Neural cell (in vitro differentiated cells): ENCODE data around the gene RRAGD. TPM values are rescaled to one million over a fixed set of nuclear protein-coding genes. Genes with fewer than 3 reads are reported as not detected.

Experiments used
- H2AFZ ChIP-seq: fragments of 200-600, 300-800 bp; sonication (generic), shearing (Covaris generic); 2 replicates; pipeline ENCODE4 v1.6.0; 2014; ENCODE audit warnings: low read depth, mild to moderate bottlenecking, antibody characterized with exemption, low read length, moderate library complexity
- H3F3A ChIP-seq: fragments of 200-600 bp; shearing (Covaris generic); 2 replicates; pipeline ENCODE4 v1.6.1; 2016; ENCODE audit warnings: mild to moderate bottlenecking, moderate library complexity, mixed read lengths, antibody characterized with exemption, low read length; ENCODE audit not compliant: insufficient read depth, poor library complexity, severe bottlenecking
- H3K27ac ChIP-seq: fragments of 200-600, 300-800 bp; sonication (generic), shearing (Covaris generic); 2 replicates; pipeline ENCODE4 v1.5.1; 2014; ENCODE audit warnings: mild to moderate bottlenecking, low read length, moderate library complexity
- H3K27me3 ChIP-seq: fragments of 300-800, 200-600 bp; sonication (generic), shearing (Covaris generic); 2 replicates; pipeline ENCODE4 v1.6.0; 2014; ENCODE audit warnings: mild to moderate bottlenecking, low read depth, low read length, moderate library complexity; ENCODE audit not compliant: insufficient read depth
- H3K36me3 ChIP-seq: fragments of 300-800, 200-600 bp; sonication (generic), shearing (Covaris generic); 2 replicates; pipeline ENCODE4 v1.5.1; 2014; ENCODE audit warnings: mild to moderate bottlenecking, antibody characterized with exemption, low read length, moderate library complexity; ENCODE audit not compliant: insufficient read depth
- H3K4me2 ChIP-seq: fragments of 300-800, 200-600 bp; sonication (generic), shearing (Covaris generic); 2 replicates; pipeline ENCODE4 v1.6.0; 2014; ENCODE audit warnings: mild to moderate bottlenecking, low read length
- H3K4me3 ChIP-seq: fragments of 300-800, 200-600 bp; sonication (generic), shearing (Covaris generic); 2 replicates; pipeline ENCODE4 v1.5.1; 2014; ENCODE audit warnings: mild to moderate bottlenecking, low read length, moderate library complexity
- H3K79me2 ChIP-seq: fragments of 200-600 bp; shearing (Covaris generic); replicated peaks from 2 replicates; pipeline ENCODE4 v1.6.0; 2014; ENCODE audit warnings: mild to moderate bottlenecking, low read length, moderate library complexity; ENCODE audit not compliant: insufficient read depth
- H3K9ac ChIP-seq: fragments of 300-800, 200-600 bp; sonication (generic), shearing (Covaris generic); 2 replicates; pipeline ENCODE4 v1.6.1; 2016; ENCODE audit warnings: mild to moderate bottlenecking, low read length, mixed read lengths
- H3K9me2 ChIP-seq: fragments of 200-600 bp; shearing (Covaris generic); 2 replicates; pipeline ENCODE4 v1.6.1; 2016; ENCODE audit warnings: mild to moderate bottlenecking, low read length, mixed read lengths; ENCODE audit not compliant: insufficient read depth
- H3K9me3 ChIP-seq: fragments of 200-600, 300-800 bp; sonication (generic), shearing (Covaris generic); 2 replicates; pipeline ENCODE4 v1.6.1; 2016; ENCODE audit warnings: mild to moderate bottlenecking, mixed run types, low read length, moderate library complexity, mixed read lengths
- H4K20me1 ChIP-seq: fragments of 200-600 bp; shearing (Covaris generic); 2 replicates; pipeline ENCODE4 v1.6.1; 2016; ENCODE audit warnings: mild to moderate bottlenecking, mixed run types; ENCODE audit not compliant: insufficient read depth
- CTCF ChIP-seq: fragments of 450-650 bp; IDR thresholded peaks from 2 replicates; pipeline ENCODE4 v1.5.1; 2014; ENCODE audit warnings: antibody characterized with exemption, mild to moderate bottlenecking, moderate library complexity; ENCODE audit not compliant: poor library complexity, severe bottlenecking
- EP300 ChIP-seq: fragments of 450-650 bp; conservative IDR thresholded peaks from 2 replicates; pipeline ENCODE4 v1.6.1; 2014; ENCODE audit warnings: antibody characterized with exemption, mild to moderate bottlenecking, moderate library complexity; ENCODE audit not compliant: poor library complexity, severe bottlenecking
- EZH2 ChIP-seq: fragments of 200-600, 300-800 bp; shearing (Covaris generic), sonication (generic); IDR thresholded peaks from 2 replicates; pipeline ENCODE4 v1.6.1; 2014; ENCODE audit warnings: antibody characterized with exemption, low read length, borderline replicate concordance, mild to moderate bottlenecking; ENCODE audit not compliant: insufficient read depth, poor library complexity, severe bottlenecking
- MXI1 ChIP-seq: fragments of 450-650 bp; conservative IDR thresholded peaks from 2 replicates; pipeline ENCODE4 v1.6.1; 2014; ENCODE audit warnings: antibody characterized with exemption, mild to moderate bottlenecking; ENCODE audit not compliant: poor library complexity, severe bottlenecking
- POLR2AphosphoS5 ChIP-seq: IDR thresholded peaks from 2 replicates; pipeline ENCODE4 v1.6.1; 2012
- RAD21 ChIP-seq: fragments of 450-650 bp; conservative IDR thresholded peaks from 2 replicates; pipeline ENCODE4 v1.6.1; 2014; ENCODE audit warnings: antibody characterized with exemption, mild to moderate bottlenecking, moderate library complexity
- REST ChIP-seq: IDR thresholded peaks from 2 replicates; pipeline ENCODE4 v1.6.1; 2012; ENCODE audit warnings: borderline replicate concordance
- SMC3 ChIP-seq: fragments of 450-650 bp; conservative IDR thresholded peaks from 2 replicates; pipeline ENCODE4 v1.6.1; 2014; ENCODE audit warnings: antibody characterized with exemption, mild to moderate bottlenecking, moderate library complexity; ENCODE audit not compliant: poor library complexity
- TAF1 ChIP-seq: IDR thresholded peaks from 2 replicates; pipeline ENCODE4 v1.6.1; 2012; ENCODE audit warnings: low read depth
- polyA plus RNA-seq: library from polyadenylated mRNA; depleted of rRNA; stranded (reverse); fragments of >200 nt; gene quantifications from 2 replicates; pipeline ENCODE4 v1.2.3, GENCODE V29; 2014

Gene RRAGD
- polyA plus RNA-seq, 1 donor from 2014 or later: 34.1 TPM

- Histone ChIP-seq H3K36me3 (no peaks in the 10 kb centered on the region), H3K4me3 (no peak overlapping the region), H3F3A (no peaks in the 10 kb centered on the region), H3K9me2 (no peaks in the 10 kb centered on the region), H3K4me2 (no peak overlapping the region), H3K9me3 (no peaks in the 10 kb centered on the region), H3K27me3 (no peaks in the 10 kb centered on the region), H3K79me2 (peaks cover 8% of the 10 kb centered on the region), H3K27ac (no peak overlapping the region), H3K9ac (no peak overlapping the region), H4K20me1 (no peaks in the 10 kb centered on the region), H2AFZ (no peak overlapping the region)
- TF ChIP-seq MXI1: no peak
- TF ChIP-seq SMC3: no peak
- no peak for TF ChIP-seq TAF1
- no peak for TF ChIP-seq EZH2
These were observed 2.1 kb upstream of the RRAGD start for GRCh38 chr6:89414215-89414614.

DNA sequence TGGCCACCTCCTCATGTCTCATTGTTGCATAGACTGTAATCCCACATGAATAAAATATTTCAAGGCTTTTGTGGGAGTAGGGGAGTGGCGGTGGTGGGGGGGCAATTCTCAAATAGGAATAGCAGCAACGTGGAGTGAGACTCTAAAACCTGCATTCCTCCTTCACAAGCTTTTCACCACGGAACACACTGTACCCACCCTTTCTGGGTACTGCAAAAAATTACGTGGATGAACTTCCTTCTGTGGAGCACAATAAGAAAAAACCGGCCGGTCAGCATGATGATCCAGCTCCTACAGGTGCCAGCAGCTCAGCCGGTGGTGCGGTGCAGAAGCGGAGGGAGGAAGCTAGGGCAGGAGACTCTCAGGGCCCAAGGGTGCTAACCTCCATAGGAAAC, 930 bp upstream of the RRAGD start:
- Histone ChIP-seq H3K4me2 (peak overlapping the region; percentile 82), H3F3A (no peaks in the 10 kb centered on the region)
- no peak for TF ChIP-seq SMC3
- TF ChIP-seq REST: no peak
- TF ChIP-seq POLR2AphosphoS5: no peak
- TF ChIP-seq CTCF: no peak
- TF ChIP-seq MXI1: no peak
- TF ChIP-seq RAD21: no peak
- no peak for TF ChIP-seq EP300
- TF ChIP-seq TAF1: no peak
- no peak for TF ChIP-seq EZH2

More for the DNA sequence above, 930 bp upstream of the RRAGD start:
- Histone ChIP-seq H2AFZ (peak overlapping the region; percentile 95), H3K27me3 (no peaks in the 10 kb centered on the region), H3K79me2 (peaks cover 13% of the 10 kb centered on the region), H3K4me3 (peak overlapping the region; percentile 97), H3K36me3 (no peaks in the 10 kb centered on the region), H3K9me2 (no peaks in the 10 kb centered on the region), H4K20me1 (no peaks in the 10 kb centered on the region), H3K9me3 (no peaks in the 10 kb centered on the region), H3K9ac (peak overlapping the region; percentile 95), H3K27ac (peak overlapping the region; percentile 83)
